Ovary (tissue), 3 donors: ENCODE measurements around the gene ZNF793.

Experiments used
- EP300 ChIP-seq: sonication (generic); formaldehyde crosslinking; IDR thresholded peaks from one replicate; pipeline ENCODE4 v1.6.1; 2017; ENCODE audit warnings: antibody characterized with exemption
- TF ChIP-seq, protein P1 (sequence below), 3 donors: fragments of 450-650 bp in 2 of 3; fragments of 200-600 bp in 1 of 3; IDR thresholded peaks; one replicate each; pipeline versions ENCODE4 v1.5.1 to v1.8.0; 2016 to 2022; ENCODE audit warnings: antibody characterized with exemption in 3 of 3, mild to moderate bottlenecking in 1 of 3
- donor health status: DM: no; HTN: no; CAD: no.

DNA sequence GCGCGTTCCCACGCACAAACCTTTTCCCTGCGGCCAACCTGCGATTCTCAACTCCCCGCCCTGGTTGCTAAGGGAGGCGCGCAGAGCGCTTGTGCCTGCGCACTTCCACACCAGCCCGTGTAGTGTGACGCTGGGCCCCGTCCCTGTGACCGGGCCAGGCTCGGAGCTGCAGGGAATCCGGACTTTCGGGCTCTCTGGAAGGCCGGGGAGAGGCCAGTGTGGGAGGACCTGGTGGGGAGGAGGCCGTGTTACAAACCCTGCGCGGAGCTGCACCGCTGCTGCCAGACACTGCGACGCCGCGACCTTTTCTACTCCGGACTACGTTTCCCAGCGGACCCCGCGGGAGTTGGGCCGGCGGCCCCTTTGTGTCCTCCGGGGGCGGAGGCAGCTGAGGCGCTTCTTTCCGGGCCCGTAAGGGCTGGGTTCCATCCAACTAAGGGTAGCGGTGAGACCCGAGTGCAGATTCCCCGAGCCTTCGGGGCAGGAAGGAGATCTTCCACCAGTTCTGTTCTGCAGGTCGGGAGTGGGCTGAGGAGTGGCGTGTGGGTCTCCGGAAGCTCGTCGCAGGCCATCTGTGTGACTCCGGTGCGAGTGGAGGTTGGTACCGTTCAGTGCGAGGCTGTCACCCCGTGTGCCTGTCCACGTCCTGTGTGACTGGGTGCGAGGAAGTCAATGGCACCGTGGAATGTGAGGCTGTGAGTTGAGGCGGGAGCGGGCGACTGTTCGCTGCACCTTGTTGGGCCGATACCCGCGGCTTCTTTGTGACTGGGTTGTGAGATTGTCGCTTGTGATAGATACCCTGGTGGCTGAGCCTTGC lies 37.6 kb upstream of the ZNF793 start, which contains the start of gene ZNF570:
- TF ChIP-seq EP300 = no peak
- TF ChIP-seq, protein P1, sequence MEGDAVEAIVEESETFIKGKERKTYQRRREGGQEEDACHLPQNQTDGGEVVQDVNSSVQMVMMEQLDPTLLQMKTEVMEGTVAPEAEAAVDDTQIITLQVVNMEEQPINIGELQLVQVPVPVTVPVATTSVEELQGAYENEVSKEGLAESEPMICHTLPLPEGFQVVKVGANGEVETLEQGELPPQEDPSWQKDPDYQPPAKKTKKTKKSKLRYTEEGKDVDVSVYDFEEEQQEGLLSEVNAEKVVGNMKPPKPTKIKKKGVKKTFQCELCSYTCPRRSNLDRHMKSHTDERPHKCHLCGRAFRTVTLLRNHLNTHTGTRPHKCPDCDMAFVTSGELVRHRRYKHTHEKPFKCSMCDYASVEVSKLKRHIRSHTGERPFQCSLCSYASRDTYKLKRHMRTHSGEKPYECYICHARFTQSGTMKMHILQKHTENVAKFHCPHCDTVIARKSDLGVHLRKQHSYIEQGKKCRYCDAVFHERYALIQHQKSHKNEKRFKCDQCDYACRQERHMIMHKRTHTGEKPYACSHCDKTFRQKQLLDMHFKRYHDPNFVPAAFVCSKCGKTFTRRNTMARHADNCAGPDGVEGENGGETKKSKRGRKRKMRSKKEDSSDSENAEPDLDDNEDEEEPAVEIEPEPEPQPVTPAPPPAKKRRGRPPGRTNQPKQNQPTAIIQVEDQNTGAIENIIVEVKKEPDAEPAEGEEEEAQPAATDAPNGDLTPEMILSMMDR (IDR thresholded peaks at IDR 0.05) = no peak
